MM.1S (cell line): ENCODE data around the gene ACTL10.

ENCODE experiments used
- DNase-seq: peaks from one replicate; pipeline ENCODE4 v3.0.0-alpha.2; 2015
- H2AFZ ChIP-seq: fragments of 300-600 bp; sonication (generic); 2 replicates; pipeline ENCODE4 v1.6.0; 2016; ENCODE audit warnings: antibody characterized with exemption, low read length
- H3F3A ChIP-seq: fragments of 300-600 bp; sonication (generic); 2 replicates; pipeline ENCODE4 v1.6.1; 2016; ENCODE audit warnings: mild to moderate bottlenecking, antibody characterized with exemption, low read length, moderate library complexity, mixed read lengths; ENCODE audit not compliant: insufficient read depth
- H3K27ac ChIP-seq: fragments of 300-600 bp; sonication (generic); 2 replicates; pipeline ENCODE4 v1.5.1; 2016; ENCODE audit warnings: mild to moderate bottlenecking, low read length
- H3K27me3 ChIP-seq: fragments of 300-600 bp; sonication (generic); replicated peaks from 2 replicates; pipeline ENCODE4 v1.6.0; 2016; ENCODE audit warnings: low read length; ENCODE audit not compliant: insufficient read depth
- H3K36me3 ChIP-seq: fragments of 300-600 bp; sonication (generic); replicated peaks from 2 replicates; pipeline ENCODE4 v1.6.1; 2016; ENCODE audit warnings: mild to moderate bottlenecking, low read length, mixed read lengths; ENCODE audit not compliant: insufficient read depth
- H3K4me1 ChIP-seq: fragments of 300-600 bp; sonication (generic); 2 replicates; pipeline ENCODE4 v1.6.1; 2016; ENCODE audit warnings: low read length, mixed read lengths
- H3K4me2 ChIP-seq: fragments of 300-600 bp; sonication (generic); 2 replicates; pipeline ENCODE4 v1.6.0; 2016; ENCODE audit warnings: low read depth, low read length
- H3K4me3 ChIP-seq: fragments of 300-600 bp; sonication (generic); 2 replicates; pipeline ENCODE4 v1.5.1; 2016; ENCODE audit warnings: low read length, mixed read lengths
- H3K79me2 ChIP-seq: fragments of 300-600 bp; sonication (generic); 2 replicates; pipeline ENCODE4 v1.6.1; 2016; ENCODE audit warnings: mixed run types, low read length, mixed read lengths
- H3K9ac ChIP-seq: fragments of 300-600 bp; sonication (generic); 2 replicates; pipeline ENCODE4 v1.6.1; 2016; ENCODE audit warnings: low read length, mixed read lengths
- H3K9me2 ChIP-seq: fragments of 300-600 bp; sonication (generic); replicated peaks from 2 replicates; pipeline ENCODE4 v1.6.1; 2016; ENCODE audit warnings: mild to moderate bottlenecking, low read length, mixed read lengths; ENCODE audit not compliant: insufficient read depth
- H3K9me3 ChIP-seq: fragments of 300-600 bp; sonication (generic); replicated peaks from 2 replicates; pipeline ENCODE4 v1.6.1; 2016; ENCODE audit warnings: mild to moderate bottlenecking, low read length, mixed read lengths; ENCODE audit not compliant: insufficient read depth
- H4K20me1 ChIP-seq: fragments of 300-600 bp; sonication (generic); 2 replicates; pipeline ENCODE4 v1.6.1; 2016; ENCODE audit warnings: mild to moderate bottlenecking, low read length, moderate library complexity, mixed read lengths; ENCODE audit not compliant: insufficient read depth
- CTCF ChIP-seq: fragments of 300-600 bp; sonication (generic); IDR thresholded peaks from 2 replicates; pipeline ENCODE4 v1.5.1; 2016; ENCODE audit warnings: antibody characterized with exemption, low read length, mixed read lengths
- EZH2 ChIP-seq: fragments of 300-600 bp; sonication (generic); optimal IDR thresholded peaks from 2 replicates; pipeline ENCODE3; 2017; ENCODE audit warnings: low read depth, mild to moderate bottlenecking, antibody characterized with exemption, low read length, mixed read lengths
- EZH2phosphoT487 ChIP-seq: fragments of 300-600 bp; sonication (generic); IDR thresholded peaks from 2 replicates; pipeline ENCODE4 v1.6.1; 2018; ENCODE audit warnings: antibody characterized with exemption, low read length

ACTL10 gene

GRCh38 chr20:33659341-33660034 is 7.3 kb upstream of the ACTL10 start:
- no peaks in the 10 kb centered on the region for H3K36me3 ChIP-seq
- no peaks in the 10 kb centered on the region; the same call in 1 of the 2 replicates for H3K79me2 ChIP-seq
- H3K4me3 ChIP-seq = no peak overlapping the region
- no peaks in the 10 kb centered on the region for H3K27me3 ChIP-seq
- no peak overlapping the region for H2AFZ ChIP-seq
- H3K9me3 ChIP-seq = no peaks in the 10 kb centered on the region
- H3K4me1 ChIP-seq = peaks cover 12% of the 10 kb centered on the region
- no peaks in the 10 kb centered on the region for H3K9me2 ChIP-seq
- no peak overlapping the region for H3K27ac ChIP-seq
- no peak overlapping the region for H3K4me2 ChIP-seq
- TF ChIP-seq EZH2 (no peak), EZH2phosphoT487 (no peak), CTCF (no peak)
- DNase-seq = no peak
- no peaks in the 10 kb centered on the region for H4K20me1 ChIP-seq
- H3F3A ChIP-seq = peaks cover 3% of the 10 kb centered on the region; the same call in 1 of the 2 replicates
- no peak overlapping the region for H3K9ac ChIP-seq

GRCh38 chr20:33660035-33660684 is 6.6 kb upstream of the ACTL10 start:
- Histone ChIP-seq H3K79me2 (no peaks in the 10 kb centered on the region; the same call in 1 of the 2 replicates), H3K27me3 (no peaks in the 10 kb centered on the region), H3K4me1 (peaks cover 12% of the 10 kb centered on the region), H2AFZ (no peak overlapping the region), H3K4me3 (no peak overlapping the region), H4K20me1 (no peaks in the 10 kb centered on the region), H3K9me2 (no peaks in the 10 kb centered on the region), H3K9me3 (no peaks in the 10 kb centered on the region), H3K9ac (no peak overlapping the region), H3K36me3 (no peaks in the 10 kb centered on the region), H3F3A (peaks cover 8% of the 10 kb centered on the region; the same call in 1 of the 2 replicates), H3K27ac (no peak overlapping the region), H3K4me2 (no peak overlapping the region)
- DNase-seq = no peak
- TF ChIP-seq EZH2phosphoT487 = no peak
- no peak for TF ChIP-seq EZH2
- no peak for TF ChIP-seq CTCF

- no peaks in the 10 kb centered on the region for H3K36me3 ChIP-seq
- no peaks in the 10 kb centered on the region for H4K20me1 ChIP-seq
- no peaks in the 10 kb centered on the region for H3K27me3 ChIP-seq
- H2AFZ ChIP-seq = no peak overlapping the region
- H3K4me3 ChIP-seq = no peak overlapping the region
- no peak overlapping the region for H3K9ac ChIP-seq
- H3K9me3 ChIP-seq = no peaks in the 10 kb centered on the region
- H3K27ac ChIP-seq = no peak overlapping the region
- H3F3A ChIP-seq = peaks cover 8% of the 10 kb centered on the region; the same call in 1 of the 2 replicates
- H3K9me2 ChIP-seq = no peaks in the 10 kb centered on the region
- H3K4me2 ChIP-seq = no peak overlapping the region
- no peak for DNase-seq
- no peak for TF ChIP-seq EZH2
- TF ChIP-seq CTCF = no peak
- no peak for TF ChIP-seq EZH2phosphoT487
- H3K79me2 ChIP-seq = no peaks in the 10 kb centered on the region; the same call in 1 of the 2 replicates
- H3K4me1 ChIP-seq = peaks cover 12% of the 10 kb centered on the region
Observed at GRCh38 chr20:33660685-33661058, 6.1 kb upstream of the ACTL10 start.
